Measurements from ENCODE around the gene TNFSF13.

DNA sequence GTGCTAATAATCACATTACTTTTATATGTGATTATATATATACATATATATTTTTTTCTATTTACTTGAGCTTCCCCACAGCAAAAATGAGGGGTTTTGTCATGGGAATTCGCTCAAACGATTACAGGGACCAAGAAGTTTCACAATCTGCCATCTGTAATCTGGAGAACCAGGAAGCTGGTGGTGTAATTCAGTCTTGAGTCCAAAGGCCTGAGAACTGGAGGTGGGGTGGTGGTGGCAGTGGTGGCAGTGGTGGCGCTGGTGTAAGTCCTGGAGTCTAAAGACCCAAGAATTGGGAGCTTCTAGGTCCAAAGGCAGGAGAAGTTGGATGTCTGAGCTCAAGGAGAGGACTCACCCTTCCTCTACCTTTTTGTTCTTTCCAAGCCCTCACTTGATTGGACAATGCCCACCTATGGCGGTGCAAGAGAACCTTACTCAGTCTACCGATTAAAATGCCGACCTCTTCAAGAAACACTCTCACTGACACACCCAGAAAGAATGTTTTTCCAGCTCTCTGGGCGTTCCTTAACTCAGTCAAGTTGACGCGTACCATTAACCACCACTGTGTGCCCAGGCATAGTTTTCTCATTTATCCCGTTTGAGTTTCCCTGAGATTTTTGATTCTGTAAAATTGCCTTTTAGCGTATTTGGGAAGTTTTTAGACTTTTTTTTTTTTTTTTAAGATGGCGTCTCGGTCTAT is 42.5 kb upstream of the TNFSF13 start:
- no peak for TF ChIP-seq JUN (CRISPR knock-in tag; IDR thresholded peaks at IDR 0.05)
- TF ChIP-seq, protein P1, sequence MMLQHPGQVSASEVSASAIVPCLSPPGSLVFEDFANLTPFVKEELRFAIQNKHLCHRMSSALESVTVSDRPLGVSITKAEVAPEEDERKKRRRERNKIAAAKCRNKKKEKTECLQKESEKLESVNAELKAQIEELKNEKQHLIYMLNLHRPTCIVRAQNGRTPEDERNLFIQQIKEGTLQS (CRISPR knock-in tag; conservative IDR thresholded peaks at IDR 0.05) = no peak
- TF ChIP-seq, protein P2, sequence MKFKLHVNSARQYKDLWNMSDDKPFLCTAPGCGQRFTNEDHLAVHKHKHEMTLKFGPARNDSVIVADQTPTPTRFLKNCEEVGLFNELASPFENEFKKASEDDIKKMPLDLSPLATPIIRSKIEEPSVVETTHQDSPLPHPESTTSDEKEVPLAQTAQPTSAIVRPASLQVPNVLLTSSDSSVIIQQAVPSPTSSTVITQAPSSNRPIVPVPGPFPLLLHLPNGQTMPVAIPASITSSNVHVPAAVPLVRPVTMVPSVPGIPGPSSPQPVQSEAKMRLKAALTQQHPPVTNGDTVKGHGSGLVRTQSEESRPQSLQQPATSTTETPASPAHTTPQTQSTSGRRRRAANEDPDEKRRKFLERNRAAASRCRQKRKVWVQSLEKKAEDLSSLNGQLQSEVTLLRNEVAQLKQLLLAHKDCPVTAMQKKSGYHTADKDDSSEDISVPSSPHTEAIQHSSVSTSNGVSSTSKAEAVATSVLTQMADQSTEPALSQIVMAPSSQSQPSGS (CRISPR knock-in tag; IDR thresholded peaks at IDR 0.05; ENCODE audit: borderline replicate concordance, low read depth) = no peak
- TF ChIP-seq, protein P3, sequence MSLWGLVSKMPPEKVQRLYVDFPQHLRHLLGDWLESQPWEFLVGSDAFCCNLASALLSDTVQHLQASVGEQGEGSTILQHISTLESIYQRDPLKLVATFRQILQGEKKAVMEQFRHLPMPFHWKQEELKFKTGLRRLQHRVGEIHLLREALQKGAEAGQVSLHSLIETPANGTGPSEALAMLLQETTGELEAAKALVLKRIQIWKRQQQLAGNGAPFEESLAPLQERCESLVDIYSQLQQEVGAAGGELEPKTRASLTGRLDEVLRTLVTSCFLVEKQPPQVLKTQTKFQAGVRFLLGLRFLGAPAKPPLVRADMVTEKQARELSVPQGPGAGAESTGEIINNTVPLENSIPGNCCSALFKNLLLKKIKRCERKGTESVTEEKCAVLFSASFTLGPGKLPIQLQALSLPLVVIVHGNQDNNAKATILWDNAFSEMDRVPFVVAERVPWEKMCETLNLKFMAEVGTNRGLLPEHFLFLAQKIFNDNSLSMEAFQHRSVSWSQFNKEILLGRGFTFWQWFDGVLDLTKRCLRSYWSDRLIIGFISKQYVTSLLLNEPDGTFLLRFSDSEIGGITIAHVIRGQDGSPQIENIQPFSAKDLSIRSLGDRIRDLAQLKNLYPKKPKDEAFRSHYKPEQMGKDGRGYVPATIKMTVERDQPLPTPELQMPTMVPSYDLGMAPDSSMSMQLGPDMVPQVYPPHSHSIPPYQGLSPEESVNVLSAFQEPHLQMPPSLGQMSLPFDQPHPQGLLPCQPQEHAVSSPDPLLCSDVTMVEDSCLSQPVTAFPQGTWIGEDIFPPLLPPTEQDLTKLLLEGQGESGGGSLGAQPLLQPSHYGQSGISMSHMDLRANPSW (CRISPR knock-in tag; conservative IDR thresholded peaks at IDR 0.05; ENCODE audit: low read depth) = no peak
- TF ChIP-seq, protein P4, sequence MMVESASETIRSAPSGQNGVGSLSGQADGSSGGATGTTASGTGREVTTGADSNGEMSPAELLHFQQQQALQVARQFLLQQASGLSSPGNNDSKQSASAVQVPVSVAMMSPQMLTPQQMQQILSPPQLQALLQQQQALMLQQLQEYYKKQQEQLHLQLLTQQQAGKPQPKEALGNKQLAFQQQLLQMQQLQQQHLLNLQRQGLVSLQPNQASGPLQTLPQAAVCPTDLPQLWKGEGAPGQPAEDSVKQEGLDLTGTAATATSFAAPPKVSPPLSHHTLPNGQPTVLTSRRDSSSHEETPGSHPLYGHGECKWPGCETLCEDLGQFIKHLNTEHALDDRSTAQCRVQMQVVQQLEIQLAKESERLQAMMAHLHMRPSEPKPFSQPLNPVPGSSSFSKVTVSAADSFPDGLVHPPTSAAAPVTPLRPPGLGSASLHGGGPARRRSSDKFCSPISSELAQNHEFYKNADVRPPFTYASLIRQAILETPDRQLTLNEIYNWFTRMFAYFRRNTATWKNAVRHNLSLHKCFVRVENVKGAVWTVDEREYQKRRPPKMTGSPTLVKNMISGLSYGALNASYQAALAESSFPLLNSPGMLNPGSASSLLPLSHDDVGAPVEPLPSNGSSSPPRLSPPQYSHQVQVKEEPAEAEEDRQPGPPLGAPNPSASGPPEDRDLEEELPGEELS (CRISPR knock-in tag; IDR thresholded peaks at IDR 0.05) = no peak
- TF ChIP-seq, protein P5, sequence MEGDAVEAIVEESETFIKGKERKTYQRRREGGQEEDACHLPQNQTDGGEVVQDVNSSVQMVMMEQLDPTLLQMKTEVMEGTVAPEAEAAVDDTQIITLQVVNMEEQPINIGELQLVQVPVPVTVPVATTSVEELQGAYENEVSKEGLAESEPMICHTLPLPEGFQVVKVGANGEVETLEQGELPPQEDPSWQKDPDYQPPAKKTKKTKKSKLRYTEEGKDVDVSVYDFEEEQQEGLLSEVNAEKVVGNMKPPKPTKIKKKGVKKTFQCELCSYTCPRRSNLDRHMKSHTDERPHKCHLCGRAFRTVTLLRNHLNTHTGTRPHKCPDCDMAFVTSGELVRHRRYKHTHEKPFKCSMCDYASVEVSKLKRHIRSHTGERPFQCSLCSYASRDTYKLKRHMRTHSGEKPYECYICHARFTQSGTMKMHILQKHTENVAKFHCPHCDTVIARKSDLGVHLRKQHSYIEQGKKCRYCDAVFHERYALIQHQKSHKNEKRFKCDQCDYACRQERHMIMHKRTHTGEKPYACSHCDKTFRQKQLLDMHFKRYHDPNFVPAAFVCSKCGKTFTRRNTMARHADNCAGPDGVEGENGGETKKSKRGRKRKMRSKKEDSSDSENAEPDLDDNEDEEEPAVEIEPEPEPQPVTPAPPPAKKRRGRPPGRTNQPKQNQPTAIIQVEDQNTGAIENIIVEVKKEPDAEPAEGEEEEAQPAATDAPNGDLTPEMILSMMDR (IDR thresholded peaks at IDR 0.05) = no peak
- TF ChIP-seq, protein P6, sequence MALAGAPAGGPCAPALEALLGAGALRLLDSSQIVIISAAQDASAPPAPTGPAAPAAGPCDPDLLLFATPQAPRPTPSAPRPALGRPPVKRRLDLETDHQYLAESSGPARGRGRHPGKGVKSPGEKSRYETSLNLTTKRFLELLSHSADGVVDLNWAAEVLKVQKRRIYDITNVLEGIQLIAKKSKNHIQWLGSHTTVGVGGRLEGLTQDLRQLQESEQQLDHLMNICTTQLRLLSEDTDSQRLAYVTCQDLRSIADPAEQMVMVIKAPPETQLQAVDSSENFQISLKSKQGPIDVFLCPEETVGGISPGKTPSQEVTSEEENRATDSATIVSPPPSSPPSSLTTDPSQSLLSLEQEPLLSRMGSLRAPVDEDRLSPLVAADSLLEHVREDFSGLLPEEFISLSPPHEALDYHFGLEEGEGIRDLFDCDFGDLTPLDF (CRISPR knock-in tag; IDR thresholded peaks at IDR 0.05) = no peak
- TF ChIP-seq, protein P7, sequence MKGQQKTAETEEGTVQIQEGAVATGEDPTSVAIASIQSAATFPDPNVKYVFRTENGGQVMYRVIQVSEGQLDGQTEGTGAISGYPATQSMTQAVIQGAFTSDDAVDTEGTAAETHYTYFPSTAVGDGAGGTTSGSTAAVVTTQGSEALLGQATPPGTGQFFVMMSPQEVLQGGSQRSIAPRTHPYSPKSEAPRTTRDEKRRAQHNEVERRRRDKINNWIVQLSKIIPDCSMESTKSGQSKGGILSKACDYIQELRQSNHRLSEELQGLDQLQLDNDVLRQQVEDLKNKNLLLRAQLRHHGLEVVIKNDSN (CRISPR knock-in tag; IDR thresholded peaks at IDR 0.05) = no peak
